Superior temporal gyrus (tissue), 1 donor: Measurements from ENCODE around the gene CACNA1I.

ENCODE experiments used
- DNase-seq: peaks from one replicate; pipeline ENCODE4 v3.0.0-alpha.2; 2016; ENCODE audit errors: extremely low spot score

CACNA1I gene

DNA sequence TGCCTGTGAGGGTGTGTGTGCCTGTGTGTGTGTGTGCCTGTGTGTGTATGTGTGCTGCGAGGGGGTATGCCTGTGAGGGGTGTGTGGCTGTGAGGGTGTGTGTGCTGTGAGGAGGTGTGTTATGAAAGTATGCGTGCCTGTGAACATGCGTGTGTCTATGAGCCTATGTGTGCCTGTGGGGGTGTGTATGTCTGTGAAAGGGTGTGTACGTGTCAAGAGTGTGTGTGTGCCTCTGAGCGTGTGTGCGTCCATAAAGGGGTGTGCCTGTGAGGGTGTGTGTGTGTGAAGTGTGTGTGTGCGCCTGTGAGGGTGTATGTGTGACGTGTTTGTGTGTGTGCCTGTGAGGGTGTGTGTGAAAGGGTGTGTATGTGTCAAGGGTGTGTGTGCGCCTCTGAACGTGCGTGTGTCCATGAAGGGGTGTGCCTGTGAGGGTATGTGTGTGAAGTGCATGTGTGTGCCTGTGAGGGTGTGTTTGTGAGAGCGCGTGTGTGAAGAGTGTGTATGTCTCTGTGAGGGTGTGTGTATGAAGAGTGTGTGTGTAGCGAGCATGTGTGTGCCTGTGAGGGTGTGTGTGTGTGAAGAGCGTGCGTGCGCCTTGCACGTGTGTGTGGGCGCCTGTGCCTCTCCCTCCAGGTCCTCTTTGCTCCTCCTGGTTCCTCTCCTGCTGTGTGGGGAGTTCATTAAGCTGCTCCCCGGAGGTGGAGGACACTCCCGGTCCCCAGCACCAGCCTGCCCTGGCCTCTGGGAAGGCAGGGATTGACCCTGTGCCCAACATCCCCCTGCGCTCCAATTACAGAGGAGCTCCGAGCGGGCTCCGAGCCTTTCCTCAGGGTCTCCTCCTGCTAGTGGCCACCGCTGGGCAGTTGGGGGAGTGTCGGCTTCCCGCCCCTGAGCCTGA, 53.3 kb downstream of the CACNA1I start:
- no peak for DNase-seq

DNA sequence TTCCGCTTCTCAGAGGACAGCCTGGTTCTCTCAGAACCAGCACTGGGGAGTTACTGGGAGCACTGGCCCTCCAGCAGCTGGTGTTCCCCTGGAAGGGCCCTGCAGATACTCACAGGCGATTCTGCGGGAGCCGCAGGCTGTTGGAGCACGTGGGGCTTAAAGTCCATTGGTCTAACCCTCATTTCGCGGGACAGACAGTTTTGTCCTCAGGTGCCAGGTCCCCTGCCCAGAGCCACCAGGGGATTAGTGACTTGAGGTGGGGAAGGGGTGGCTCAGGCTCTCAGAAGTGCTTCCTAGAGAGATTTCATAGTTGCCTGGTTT, 53.9 kb downstream of the CACNA1I start:
- DNase-seq: no peak

- no peak for DNase-seq
These were observed 55.3 kb downstream of the CACNA1I start for GRCh38 chr22:39625569-39626537.

- no peak for DNase-seq
These were observed 56.7 kb downstream of the CACNA1I start for GRCh38 chr22:39627208-39627607.

GRCh38 chr22:39627865-39628562, 57.5 kb downstream of the CACNA1I start:
- no peak for DNase-seq

DNA sequence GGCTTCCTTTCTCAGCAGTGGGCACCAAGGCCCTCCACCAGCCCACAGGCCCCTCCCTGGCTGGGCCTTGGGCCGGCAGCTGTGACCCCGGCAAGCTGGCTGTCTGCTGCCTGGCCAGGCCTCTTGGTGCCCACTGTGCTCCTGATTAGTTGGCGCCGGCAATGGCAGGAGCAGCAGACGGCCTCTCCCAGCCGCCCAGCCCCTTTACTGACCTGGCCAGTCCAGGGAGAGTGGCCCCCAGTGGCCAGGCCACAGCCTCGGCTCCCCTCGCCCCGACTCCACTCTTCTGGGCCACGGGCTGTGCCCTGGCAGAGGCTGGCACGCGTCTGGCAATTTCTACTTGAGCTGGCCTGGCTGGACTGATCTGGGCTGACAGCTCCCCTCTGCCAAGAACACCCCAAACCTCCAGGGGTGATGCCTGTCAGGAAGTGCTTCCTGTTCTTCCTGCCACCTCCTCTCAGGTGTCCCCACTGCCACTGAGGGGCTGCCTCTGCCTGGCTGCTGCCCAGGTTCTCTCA, 58.1 kb downstream of the CACNA1I start:
- no peak for DNase-seq

DNA sequence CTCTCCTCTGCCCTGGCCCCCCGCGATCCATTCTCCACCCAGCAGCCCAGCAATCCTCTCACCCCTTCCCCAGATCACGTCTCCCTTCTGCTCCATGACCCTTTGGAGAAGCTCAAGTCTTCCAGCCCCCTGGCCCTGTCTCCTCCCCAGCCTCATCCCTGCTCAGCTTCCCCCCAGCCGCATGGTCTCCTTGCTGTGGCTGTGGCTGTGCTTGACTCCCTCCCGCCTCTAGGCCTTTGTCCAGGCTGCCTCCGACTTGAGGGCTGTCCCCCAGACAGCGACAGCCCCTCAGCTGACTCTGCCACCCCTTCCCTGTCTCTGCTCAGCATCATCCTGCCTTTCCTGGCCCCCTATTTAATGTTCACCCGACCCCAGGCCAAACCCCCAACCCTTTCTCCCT, 59.3 kb downstream of the CACNA1I start:
- DNase-seq: no peak

DNA sequence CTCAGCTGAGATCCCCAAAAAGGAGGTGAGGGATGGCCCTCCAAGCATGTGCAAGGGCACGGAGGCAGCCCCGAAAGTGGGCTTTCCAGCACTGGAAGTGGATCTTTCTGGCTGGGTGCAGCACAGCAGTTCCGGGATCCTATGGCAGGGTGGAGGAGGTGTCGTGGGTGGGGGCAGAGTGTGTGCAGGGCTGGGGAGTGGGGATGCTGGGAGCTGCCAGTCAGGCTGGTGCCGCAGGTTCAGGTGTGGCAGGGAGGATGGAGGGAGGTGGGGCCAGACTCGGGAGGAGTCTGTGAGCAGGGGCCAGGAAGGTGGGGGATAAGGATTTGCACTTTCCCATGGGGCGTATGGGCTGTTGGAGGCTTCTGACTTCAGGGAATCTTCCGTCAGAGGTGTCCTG, 60.2 kb downstream of the CACNA1I start:
- DNase-seq: no peak

DNA sequence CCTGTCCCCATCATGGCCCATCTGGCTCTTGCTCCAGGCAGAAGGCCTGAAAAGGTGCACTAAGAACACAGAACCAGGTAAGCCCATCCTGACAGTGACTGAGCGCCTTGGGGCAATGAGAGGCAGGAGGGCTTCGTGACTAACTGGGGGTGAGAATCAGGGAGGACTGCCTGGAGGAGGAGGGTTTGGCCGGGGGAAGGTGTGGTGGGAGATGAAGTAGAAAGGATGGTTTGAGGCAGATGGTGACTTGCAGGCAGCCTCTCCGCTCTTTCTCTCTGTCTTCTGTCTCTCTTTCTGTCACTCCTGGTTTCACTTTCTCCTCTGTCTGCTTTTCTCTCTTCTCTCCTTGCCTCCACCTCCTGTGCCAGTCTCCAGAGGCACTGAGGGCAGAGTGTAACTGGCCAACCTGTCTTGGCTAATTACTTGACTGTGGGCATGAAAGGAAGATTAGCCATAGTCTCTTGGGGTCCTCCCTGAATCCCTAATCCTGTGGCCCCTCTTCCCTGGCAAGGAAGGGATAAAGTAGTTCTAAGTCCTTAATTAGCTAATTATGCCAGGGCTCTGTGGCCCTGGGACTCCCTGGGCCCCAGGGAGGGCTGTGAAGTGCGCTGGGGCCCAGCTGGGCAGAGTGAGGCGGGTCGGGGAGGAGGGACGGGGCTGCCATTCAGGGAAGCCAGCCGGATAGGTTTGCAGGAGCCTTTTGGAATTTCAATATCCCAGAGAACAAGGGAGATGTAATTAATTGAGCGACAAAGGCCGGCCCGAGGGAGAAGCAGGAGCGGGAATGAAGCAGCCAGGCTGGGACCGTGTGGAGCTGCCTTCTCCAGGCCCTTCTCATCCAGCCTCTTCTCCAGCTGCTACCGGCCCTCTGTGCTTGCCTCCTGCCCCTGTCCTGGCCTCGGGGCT, 61.1 kb downstream of the CACNA1I start:
- no peak for DNase-seq

- DNase-seq: peak; percentile 37
These were observed 64.2 kb downstream of the CACNA1I start for GRCh38 chr22:39634530-39635405.

DNA sequence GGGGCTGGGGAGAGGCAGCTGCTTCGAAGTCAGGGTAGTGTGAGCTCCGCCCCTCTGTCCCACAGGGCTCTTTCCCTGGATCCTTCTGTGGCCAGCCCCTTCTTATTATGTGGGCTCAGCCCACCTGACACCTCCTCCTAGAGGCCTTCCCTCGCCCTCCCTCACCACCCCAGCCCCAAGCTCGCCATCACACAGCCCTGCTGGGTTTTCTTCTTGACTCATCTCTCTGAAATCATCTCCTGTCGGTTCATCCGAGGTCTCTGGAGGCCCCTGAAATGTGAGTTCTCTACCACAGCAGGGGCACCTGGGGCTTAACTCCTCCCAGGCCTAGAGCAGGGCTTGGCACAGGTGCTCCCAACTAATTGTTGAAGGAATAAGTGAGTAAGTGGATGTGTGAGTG, 65.2 kb downstream of the CACNA1I start:
- DNase-seq: no peak

- no peak for DNase-seq
These were observed 68.4 kb downstream of the CACNA1I start for GRCh38 chr22:39638958-39639357.

- no peak for DNase-seq
These were observed 71.2 kb downstream of the CACNA1I start for GRCh38 chr22:39641660-39642310.

GRCh38 chr22:39643311-39644083, 72.9 kb downstream of the CACNA1I start:
- DNase-seq: no peak

DNA sequence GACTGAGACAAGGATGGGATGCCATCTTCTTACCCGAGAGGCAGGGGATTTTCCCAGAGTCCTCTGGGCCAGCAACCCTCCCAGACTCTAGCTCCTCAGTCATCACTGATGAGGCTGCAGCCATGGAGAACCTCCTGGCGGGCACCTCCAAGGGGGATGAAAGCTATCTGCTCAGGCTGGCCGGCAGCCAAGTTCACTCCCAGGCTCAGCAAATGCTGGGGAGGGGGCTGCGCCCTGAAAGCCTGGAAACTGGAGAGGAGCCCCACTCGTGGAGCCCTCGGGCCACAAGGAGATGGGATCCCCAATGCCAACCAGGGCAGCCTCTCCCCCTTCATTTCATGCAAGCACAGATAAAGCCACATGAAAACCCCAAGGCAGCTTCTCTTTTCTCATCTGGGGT, 75.0 kb downstream of the CACNA1I start:
- no peak for DNase-seq

- DNase-seq: no peak
These were observed 76.0 kb downstream of the CACNA1I start for GRCh38 chr22:39646398-39647063.

DNA sequence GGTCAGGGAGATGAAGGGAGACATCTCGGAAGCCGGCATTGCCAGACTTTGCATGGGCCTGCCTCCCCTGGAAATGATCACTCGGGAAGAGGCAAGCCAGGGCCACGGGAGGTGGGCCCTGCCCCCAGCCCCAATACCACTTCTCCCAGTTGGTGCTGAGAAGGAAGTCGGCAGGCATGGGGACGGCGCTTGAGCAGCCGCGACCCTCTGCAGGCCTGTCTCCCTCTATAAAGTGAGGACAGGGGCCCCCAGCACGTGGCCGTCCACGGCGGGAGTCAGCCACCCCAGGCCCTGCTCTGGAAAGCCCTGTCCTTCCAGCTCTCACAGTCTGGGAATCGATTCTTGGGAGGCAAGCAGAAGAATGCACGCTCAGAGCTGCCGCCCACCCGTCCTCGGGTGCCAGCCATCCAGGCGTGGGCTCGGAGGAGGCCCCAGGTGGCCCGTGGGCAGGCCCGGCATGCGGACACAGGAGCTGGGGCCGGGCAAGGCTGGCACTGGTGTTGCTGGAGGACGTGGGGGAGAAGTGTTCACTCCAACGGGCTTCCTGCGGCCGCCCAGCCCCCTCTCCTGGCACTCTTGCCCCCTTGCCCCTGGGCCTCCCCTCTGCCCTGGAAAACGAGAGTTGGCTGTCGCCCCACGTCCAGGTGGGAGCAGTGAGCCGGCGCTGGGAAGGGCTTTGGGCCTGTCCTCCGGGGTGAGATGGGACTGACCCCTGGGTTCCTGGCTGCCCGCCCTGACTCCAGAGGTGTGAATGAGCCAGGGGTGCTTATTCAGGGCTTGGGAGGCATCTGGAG, 77.5 kb downstream of the CACNA1I start:
- DNase-seq: no peak
